Glomerular visceral epithelial cell (primary cell): Measurements from ENCODE around the gene TMEM86B.
"Not testable (repeated sequence)": the region's sequence is repeated elsewhere in the genome, so short reads cannot be mapped to it uniquely, and the experiment has no call there.

Experiments
- DNase-seq: peaks from one replicate; pipeline ENCODE4 v3.0.0-alpha.2; 2016; ENCODE audit errors: extremely low spot score

TMEM86B gene

DNA sequence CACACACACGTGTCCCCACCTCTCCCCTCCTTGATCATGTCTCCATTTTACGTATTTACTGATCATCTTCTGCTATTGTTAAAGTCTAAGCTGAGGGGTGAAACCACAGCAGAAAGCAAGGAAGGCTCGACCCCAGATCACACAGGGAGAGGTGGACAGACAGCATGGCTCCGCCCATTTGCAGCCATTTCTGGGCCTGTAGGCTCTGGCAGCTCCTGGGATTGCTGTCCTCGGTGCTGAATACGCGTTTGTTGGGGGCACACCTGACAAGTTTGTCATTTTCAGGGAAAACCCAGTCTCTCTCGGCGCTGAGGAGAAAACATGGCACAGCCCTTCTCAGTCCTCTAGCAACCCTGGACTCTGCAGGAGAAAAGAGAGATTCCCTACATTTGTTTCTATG is 8.0 kb downstream of the TMEM86B start:
- DNase-seq, result no peak

DNA sequence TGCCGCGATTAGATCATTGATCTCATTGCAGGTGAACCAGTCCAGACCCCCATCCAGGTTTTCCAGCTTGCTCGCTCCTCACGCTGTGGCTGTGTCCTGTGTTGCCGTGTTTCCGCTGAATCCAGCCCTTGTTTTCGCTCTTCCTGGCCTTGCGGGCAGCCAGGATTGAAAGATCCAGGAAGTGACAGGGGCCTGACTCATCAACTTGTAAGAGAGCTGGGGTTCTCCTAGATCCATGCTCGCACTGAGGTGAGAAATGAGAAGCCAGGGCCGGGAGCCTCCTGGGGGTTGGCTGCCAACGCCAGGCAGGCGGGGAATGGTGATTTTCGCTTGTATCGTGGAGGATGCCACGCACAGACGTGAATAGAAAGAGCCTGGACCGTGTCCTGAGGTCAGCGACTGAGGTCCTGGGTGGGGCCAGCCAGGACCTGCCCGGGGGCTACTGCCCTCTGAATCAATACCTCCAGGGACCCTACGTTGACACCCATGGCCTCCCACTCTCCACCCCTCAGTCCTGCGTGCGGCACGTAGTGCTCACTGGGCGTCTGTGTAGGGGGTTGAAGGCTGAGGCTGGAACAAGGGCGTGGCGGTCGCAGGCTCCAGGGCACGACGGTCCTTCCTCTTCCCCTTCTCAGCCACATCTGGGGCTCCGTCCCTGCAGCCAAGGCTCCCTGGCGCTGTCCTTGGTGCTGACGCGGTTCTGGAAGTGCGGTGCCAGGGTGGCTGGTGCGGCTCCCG is 11.9 kb downstream of the TMEM86B start:
- DNase-seq, result peak; percentile 98

GRCh38 chr19:55213547-55213946 is 15.0 kb downstream of the TMEM86B start:
- DNase-seq, result no peak

DNA sequence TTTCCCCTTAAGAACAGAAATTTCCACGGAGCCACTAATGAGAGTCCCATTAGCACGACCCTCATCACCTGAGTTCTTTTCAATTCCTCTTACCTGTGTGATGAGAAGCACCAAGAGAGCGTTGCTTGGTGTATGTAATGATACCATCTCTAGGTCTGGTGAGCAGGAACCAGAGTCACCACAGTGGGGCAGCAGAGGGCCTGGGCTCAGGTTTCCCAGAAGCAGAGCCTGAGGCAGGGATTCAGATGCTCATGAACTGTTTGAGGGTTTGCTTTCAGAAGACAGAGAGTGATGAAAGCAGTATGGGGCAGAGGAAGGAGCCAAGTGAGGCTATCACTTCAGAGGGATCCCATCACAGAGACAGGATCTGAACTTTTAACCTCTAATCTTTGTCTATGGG is 16.1 kb downstream of the TMEM86B start:
- DNase-seq, result peak; percentile 70

DNA sequence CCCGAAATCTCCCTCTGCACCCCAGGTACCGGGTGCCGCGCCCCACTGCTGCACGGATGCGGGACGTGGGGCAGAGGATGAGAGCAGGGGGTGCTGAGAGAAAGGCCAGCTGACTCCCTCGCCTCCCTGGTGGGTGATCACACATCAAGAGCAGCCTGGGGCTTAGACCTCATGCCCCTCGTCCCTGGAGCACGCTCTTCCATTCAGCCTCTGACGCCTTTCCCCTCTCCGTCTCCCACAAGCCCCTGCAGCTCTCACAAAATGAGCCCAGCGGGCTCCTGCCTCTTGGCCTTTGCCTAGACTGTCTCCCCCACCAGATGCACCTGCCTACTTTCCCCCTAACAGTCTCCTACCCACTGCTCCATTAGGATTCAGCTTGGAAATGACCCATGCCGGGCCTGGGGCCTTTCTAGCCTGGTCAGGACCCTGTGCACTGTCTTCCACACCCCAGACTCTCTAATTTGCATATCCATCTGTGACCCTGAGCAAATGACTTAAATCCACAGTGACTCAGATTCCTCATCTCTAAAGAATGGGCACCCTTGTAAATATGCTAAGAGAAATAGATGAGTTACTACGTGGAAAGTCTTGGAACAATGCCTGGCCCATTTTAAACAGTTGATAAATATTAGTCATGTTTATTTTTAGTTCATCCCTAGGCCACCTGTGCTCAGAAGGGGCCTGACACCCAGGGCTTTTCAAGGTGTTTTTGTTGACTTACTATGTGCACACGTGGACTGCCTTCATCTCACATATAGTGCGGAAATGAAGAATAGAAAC is 18.7 kb downstream of the TMEM86B start:
- DNase-seq, result peak; percentile 75

GRCh38 chr19:55208880-55209692 is 19.5 kb downstream of the TMEM86B start, which contains the start of gene PTPRH:
Gene PTPRH (minus strand): TSS chr19:55209501. CDS start chr19:55209433, 68 bp downstream.
- no peak for DNase-seq

DNA sequence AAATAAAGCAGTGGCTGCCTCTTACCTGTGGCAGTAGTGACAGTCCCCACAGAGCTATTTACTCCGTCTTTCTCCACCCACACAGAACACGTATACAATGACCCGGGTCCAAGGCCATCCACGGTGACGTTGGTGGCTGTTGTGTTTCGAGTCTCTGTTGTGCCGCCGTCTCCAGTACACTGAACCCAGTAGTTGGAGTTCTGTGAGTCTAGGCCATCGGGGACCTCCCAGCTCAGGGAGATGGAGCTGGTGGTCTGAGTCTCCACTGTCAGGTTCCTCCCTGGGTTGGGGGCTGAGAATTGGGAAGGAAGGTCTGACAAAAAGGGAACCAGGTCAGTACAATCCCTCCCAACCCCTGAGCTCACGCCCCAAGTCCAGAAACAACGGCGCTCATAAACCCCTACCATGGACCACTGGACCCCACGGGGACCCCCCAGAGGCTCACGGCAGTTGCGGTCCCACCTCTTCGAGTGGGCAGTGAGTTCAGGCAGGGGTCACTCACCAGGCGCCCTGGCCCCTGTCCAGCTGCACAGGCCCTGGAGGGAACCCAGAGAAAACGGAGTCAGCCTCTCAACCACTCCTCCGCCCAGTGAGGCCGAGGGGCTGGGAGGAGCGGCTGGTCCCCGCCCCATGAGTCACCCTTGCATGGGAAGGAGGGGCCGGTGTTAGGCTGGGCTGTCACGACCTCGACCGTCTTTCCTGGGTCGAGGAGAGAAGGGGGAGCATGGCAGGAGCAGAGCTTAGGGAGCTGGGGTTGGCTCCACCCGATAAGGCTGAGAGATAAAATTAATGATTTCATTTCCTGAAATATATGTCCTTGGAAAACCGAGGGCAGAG is 21.7 kb downstream of the TMEM86B start:
- DNase-seq, result peak; percentile 85

DNA sequence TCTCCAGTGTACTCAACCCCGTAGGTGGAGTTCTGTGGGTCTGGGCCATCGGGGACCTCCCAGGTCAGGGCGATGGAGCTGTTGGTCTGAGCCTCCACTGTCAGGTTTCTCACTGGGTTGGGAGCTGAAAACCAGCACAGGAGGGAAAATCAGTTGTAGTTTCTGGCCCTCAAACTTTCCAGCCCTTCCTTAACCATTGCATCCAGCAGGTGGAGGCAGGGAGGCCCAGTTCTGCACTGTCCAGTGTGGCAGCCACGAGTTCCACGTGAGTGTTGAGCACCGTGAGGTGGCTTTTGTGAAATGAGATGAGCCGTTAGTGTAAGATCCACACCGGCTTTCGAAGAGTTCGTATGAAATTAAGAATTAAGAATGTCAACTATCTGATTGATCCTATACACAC is 26.4 kb downstream of the TMEM86B start:
- not testable (repeated sequence) for DNase-seq

DNA sequence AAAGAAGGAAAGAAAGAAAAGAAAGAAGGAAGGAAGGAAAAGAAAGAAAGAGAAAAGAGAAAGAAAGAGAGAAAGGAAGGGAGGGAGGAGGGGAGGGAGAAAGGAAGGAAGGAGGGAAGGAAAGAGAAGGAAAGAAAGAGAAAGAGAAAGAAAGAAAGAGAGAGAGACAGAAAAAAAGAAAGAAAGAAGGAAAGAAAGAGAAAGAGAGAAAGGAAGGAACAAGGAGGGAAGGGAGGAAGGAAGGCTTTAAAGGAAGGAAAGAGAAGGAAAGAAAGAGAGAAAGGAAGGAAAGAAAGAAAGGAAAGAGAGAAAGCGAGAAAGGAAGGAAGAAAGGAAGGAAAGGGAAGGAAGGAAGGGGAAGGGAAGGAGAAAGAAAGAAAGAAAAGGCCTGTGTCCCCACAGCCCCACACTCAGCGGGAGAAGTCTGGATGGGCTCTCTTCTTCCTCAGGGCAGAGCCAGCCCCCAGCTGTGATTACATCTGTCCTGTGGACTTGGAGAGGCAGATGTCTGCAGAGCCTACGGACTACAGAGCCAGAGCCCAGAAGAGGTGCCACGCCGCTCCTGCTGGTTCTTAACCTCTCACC is 28.9 kb downstream of the TMEM86B start:
- no peak for DNase-seq

GRCh38 chr19:55198651-55199050 is 29.9 kb downstream of the TMEM86B start:
- DNase-seq, result no peak

GRCh38 chr19:55197528-55197927 is 31.0 kb downstream of the TMEM86B start:
- DNase-seq, result no peak

GRCh38 chr19:55196803-55197202 is 31.8 kb downstream of the TMEM86B start:
- DNase-seq, result no peak

DNA sequence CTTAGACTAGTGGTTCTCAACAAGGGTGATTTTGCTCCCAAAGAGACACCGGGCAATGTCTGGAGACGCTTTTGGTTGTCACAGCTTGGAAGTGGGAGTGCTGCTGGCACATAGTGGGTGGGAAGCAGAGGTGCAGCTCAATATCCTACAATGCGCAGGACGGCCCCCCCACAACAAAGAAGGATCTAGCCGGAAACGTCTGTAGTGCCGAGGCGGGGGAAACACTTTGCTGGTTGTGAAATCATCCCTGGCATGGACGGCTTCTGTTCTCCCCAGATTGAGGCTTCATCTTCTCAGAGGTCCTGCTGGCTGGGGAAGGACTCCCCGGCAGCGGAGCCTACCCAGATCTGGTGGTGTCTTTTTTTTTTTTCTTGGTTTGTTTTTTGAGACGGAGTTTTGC is 35.1 kb downstream of the TMEM86B start:
- DNase-seq, result no peak

DNA sequence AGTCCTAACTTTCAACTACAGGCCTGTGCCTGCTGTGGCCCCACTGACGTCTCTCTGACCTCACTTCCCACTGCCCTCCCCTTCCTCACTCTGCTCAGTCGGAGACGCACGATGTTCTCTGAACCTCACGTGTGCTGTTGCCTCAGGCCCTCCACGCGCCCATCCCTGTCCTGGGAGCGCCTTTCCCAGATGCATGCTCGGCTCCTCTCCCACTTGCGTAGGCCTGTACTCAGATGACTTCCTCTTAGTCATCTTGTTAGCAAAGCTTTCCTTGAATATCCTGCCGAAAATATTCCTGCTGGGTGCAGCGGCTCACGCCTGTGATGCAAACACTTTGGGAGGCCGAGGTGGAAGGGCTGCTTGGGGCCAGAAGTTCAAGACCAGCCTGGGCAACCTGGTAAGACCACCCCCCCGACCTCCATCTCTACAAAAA is 39.1 kb downstream of the TMEM86B start:
- peak; percentile 15 for DNase-seq

DNA sequence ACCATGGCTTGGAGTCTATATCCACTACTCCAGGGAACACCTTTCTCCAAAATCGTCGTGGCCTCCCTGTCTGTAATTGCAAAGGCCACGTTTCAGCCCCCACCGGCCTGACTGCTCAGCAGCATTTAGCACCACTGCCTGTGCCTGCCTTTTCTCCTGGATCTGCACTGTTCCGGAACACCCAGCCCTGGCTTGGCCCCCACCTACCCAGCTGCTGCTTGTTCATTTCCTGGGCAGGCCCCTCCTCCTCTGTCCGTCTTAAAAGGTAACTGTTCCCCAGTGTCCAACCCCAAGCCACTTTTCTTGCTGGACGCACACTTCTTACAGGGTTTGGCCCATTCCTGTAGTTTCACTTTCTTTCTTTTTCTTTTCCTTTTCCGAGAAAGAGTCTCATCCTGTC is 39.9 kb downstream of the TMEM86B start:
- no peak for DNase-seq

GRCh38 chr19:55186080-55186479 is 42.5 kb downstream of the TMEM86B start:
- DNase-seq, result no peak

- no peak for DNase-seq
Observed at GRCh38 chr19:55181740-55182139, 46.8 kb downstream of the TMEM86B start.

DNA sequence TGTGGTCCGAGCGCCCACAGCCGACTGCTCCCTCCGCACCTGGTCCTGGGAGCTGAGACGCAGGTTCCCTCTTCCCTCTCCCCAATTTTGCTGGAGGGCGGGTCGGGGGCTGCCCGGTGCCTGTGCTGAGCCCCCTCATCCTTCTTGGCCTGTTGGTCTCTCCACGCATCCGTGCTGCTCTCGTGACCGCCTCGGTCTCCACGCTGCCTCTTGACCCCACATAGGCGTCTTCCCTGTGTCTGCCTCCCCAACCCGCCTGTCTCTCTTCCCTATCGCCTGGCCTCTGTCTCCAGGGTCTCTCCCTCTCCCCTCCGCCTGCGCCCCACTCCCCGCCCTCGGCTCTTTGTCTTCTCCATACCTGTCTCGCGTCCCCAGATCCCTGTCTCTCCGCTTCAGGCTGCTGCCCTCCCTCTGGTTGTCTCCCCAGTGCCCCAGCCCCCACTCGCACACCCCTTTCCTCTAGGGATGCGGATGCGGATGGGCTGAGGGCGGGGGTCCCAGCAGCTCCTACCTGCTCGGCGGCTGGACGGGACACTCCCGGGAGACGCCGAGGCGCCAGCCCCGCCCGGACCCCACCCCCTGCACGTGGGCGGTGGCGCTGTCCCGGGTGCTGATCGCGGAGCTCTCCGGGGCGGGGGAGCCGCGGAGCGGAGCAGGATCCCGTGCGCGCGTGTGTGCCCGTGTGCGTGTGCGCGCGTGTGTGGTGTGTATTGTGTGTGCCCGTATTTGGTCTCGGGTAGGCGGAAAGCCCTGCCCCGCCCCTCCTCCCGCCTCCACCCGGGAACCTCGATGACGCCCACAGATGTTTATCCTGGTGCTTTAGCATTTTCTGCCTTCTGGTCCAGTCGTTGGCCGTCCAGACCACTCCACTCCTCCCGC is 48.7 kb downstream of the TMEM86B start, which contains the start of gene SYT5:
SYT5 (minus strand) TSS at position 684 of the 879 bp plus-strand sequence. CDS start 1,248 bp downstream, outside the sequence.
- peak; percentile 39 for DNase-seq

DNA sequence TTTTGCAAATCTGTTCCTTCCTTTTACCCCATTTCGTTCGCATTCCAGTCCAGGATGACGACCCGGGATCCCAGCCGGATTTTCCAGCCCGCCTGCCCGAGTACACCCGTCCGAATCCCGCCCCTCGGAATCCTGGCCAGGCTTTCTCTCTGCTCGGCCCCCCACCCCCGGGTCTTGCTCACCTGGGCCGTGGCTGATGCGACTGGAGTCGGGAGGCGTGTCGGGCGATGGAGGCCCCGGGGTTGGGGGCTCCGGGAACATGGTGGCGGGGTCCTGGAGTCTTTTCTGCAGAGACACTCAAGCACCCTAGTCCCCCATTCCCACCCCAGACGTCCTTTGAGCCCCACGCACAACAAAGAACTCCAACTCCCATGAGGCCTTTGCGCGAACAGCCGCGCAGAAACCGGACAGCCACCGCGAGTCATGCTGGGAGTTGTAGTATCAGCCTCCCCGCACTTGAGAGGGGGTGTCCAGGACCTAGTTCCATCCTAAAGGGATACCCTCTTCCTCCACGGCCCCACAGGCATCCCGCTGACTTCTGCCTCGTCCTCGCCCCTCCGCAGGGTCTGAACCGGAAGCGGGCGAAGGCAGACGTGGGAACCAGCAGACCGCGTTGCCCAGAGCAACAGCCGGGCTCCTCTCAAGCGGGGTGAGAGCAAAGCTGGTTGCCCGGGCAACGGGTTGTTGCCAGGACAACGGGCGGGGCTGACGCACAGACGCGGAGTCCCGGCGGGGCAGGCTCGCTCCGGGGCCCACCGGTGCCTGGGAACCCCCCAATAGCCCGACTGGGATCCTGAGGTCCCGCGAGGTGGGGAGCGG is 49.6 kb downstream of the TMEM86B start:
- DNase-seq, result peak; percentile 74
